Measurements from ENCODE around the gene CPSF7.

- no peak for TF ChIP-seq CTCF (conservative IDR thresholded peaks at IDR 0.05)
- TF ChIP-seq EZH2 (IDR thresholded peaks at IDR 0.05; ENCODE audit: low read depth) = no peak
Observed at GRCh38 chr11:61364012-61364675, 65.6 kb downstream of the CPSF7 start.
